HG03135 (cell line): ENCODE data around the gene ERO1B.
"Not testable (repeated sequence)": the region's sequence is repeated elsewhere in the genome, so short reads cannot be mapped to it uniquely, and the experiment has no call there.

ENCODE experiments used
- ATAC-seq: cut with Tn5 transposase; IDR thresholded peaks from one replicate; pipeline ENCODE4 v1.9.1; 2021; ENCODE audit warnings: mild to moderate bottlenecking, moderate library complexity; ENCODE audit not compliant: unreplicated experiment

ERO1B gene

DNA sequence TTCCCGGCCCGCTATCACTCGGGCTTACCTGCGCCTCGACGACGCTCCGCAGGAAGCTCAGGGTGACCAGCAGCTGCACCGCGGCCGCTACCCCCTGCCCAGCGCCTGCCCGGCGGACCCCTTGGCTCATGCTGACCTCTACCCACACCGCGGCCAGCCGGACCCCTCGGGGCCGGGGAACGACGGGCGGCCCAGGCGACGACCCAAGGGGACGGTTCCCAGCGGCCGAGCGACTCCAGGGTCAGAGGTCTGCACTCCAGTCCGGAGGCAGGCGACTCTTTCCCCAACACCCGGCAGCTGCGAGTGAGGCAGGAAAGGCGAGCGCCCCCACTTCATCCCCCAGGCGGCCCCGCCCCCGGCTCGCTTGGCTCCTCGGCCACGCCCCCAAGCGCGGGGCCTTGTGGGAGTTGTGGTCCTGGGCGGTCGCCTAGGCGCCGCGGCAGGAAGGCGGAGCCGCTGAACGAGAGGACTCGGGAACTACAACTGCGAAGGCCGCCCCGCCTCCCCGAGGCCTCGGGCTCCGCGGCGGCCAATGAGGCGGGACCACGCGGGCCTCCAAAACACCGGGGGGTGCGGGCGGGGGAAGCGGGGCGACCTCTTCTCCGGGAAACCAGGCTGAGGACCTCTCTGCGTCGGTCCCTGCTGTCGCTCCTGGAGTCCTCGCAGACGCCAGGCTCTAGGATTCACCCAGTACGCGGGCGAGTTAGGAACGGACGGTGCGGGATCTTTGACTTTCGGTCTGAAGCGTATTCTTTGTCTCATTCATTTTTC is at the start of gene ERO1B:
ERO1B (minus strand) TSS at position 305 of the 771 bp plus-strand sequence; CDS start at position 130, 175 bp downstream.
- ATAC-seq: peak; percentile 87

- ATAC-seq: not testable (repeated sequence)
Observed at GRCh38 chr1:236331412-236331811, 49.7 kb upstream of the ERO1B start.

DNA sequence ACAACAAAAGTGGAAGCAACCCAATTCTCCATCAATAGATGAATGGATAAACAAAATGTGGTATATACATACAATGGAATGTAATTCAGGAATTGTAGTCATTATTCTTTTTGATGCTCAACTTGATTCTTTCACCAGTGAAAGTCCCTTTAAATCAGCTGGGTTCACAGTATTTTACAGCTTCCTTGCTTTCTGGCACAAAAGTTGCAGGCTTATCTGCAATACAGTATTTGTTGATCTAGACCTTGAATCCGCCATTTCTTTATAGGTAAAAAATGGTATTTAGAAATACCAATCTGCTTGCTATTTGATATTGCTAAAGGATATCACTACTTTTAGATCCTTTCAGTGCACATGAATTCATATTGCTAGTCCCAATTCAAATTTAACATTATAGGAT is 44.7 kb upstream of the ERO1B start:
- no peak for ATAC-seq

DNA sequence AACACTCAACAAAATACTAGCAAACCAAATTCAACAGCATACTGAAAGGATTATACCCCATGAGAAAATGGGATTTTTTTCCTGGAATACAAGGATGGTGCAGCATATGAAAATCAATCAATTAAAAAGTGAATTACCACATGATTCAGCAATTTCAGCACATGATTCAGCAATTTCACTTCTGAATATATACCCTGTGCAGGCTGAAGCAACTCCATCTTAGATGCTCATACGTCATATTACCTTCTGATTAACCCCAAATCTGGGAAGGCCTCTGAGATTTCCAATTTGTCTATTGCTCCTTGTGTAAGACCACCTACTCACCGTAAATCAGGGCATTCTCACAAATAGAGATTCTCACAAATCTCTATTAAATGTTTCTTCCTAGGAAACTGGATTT is 43.8 kb upstream of the ERO1B start:
- no peak for ATAC-seq

GRCh38 chr1:236323819-236324411 is 42.2 kb upstream of the ERO1B start:
- ATAC-seq: no peak

- ATAC-seq: no peak
Observed at GRCh38 chr1:236322566-236323409, 41.0 kb upstream of the ERO1B start.

- ATAC-seq: no peak
Observed at GRCh38 chr1:236321101-236321500, 39.3 kb upstream of the ERO1B start.

DNA sequence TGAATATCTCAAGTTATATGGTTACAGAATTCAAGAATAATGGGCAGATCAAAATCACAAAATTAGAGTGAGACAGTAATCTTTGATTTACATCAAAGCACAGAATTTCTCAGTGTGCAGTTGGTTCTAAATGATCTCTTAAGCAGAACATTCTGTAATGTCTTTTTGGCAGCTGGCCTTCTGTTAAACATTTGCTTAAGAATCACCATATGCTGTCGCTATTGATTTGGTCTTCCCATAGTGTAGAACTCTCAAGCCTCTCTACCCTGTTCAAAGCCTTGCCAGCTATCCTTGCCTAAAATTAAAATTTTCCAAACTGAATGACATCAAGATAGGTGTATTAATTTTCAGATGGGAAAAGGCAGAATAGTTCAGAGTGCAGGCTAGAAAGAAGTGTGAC is 38.9 kb upstream of the ERO1B start:
- ATAC-seq: no peak

DNA sequence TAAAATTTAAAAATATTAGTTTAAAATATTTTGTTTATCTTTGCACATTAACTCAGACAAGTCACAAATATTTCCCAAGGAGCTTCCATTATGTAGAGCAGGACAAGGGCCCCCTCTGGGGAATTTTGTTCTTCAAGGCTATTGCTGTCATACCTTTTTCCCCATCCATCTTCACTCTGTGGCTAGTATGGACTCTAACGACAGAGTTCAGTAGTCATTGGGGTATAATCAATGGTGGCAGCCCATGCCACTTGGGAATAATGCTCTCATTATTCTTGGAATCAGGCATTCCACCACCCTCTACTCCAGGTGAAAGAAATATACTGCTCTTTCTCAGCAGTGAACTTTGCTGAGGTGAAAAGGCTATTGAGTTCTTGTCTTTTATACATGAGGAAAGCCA is 38.5 kb upstream of the ERO1B start:
- no peak for ATAC-seq

GRCh38 chr1:236316437-236316836 is 34.7 kb upstream of the ERO1B start:
- no peak for ATAC-seq

DNA sequence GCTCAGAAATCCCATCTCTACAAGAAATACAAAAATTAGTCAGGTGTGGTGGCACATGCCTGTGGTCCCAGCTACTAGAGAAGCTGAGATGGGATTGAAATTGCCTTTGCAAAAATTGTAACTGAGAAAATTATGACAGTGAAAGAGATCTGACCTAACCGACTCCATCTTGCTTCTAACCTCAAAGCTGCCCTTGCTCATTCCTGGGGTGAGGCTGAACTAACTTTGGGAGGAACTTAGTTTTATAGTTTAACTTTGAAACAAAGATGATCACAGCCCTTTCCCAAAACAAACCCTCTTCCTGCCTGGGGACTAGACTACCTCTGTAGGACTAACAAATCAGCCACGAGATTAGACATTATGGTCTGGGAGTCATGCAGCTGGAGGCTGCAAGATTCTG is 33.8 kb upstream of the ERO1B start:
- ATAC-seq: no peak

DNA sequence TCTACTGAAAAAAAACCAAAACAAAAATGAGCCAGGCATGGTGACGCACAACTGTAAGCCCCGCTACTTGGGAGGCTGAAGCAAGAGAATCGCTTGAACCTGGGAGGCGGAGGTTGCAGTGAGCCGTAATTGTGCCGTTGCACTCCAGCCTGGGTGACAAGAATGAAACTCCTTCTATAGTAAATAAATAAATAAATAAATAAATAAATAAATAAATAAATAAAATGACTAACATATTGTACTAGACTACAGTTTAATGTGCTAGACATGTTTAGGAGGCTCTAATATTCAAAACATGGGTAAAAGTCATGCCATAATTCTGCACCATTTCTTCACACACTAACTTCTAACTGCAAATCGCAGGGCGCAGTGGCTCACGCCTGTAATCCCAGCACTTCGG is 33.3 kb upstream of the ERO1B start:
- no peak for ATAC-seq

DNA sequence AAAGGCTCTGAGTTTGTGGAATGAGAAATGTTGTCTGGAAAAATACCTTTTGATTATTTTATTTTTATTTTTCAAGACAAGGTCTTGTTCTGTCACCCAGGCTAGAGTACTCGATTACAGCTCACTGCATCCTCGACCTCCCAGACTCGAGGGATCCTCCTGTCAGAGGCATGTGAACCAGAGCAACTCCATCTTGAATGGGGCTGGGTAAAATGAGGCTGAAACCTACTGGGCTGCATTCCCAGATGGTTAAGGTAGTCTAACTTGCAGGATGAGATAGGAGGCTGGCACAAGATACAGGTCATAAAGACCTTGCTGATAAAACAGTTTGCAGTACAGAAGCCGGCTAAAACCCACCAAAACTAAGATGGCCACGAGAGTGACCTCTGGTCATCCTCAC is 32.3 kb upstream of the ERO1B start:
- not testable (repeated sequence) for ATAC-seq

DNA sequence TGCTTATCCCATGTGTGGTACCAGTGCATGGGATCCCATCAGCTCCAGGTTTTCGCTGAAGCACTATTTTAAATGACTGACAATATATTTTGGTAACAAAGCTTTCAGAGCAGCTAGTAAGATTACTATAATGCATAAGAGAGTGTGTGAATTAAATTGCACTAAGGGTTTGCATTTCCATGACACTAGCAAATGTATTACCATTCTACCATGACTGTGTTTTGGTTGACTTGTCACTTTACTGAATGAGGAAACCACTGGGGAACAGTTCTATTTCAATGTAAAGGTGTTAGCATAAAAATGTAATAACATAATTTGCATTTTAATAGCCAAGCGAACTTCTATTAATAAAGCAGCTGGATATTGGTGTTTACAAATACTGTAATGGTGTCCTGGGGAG is 31.7 kb upstream of the ERO1B start:
- ATAC-seq: no peak

DNA sequence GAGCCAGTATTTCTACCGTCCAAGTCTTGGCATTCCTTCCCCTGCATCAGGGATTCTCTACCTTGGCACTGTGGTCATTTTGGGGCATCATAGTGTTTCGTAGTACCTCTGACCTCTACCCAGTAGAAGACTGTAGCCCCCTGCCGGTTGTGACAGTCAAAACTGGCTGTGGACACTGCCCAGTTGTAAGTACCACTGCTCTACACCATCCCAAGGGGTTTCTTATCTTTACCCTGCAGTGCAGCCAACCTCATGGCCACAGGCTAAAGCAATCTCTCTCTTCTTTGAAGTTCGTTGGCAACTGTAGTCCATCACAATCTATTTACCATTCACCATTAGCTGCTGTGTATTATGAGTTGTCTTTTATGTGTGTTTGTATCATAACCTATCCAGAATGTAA is 29.3 kb upstream of the ERO1B start:
- no peak for ATAC-seq

DNA sequence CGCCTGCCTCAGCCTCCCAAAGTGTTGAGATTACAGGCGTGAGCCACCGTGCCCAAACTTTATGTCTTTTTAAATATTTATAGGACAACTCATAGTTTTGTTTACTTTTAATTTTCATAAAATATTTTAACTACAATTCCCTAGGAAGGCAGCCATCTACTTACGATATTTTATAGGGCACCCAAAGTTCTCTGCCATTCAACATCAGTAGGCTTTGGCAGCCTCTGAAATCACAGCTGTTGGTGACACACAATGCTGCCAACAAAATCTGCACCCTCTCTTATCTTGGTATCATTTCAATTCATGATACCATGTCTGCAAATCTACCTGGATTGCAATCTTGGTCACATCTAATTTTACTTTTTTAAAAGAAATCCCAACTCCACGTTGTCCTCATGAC is 27.1 kb upstream of the ERO1B start:
- ATAC-seq: no peak

- no peak for ATAC-seq
Observed at GRCh38 chr1:236307435-236307834, 25.7 kb upstream of the ERO1B start.

DNA sequence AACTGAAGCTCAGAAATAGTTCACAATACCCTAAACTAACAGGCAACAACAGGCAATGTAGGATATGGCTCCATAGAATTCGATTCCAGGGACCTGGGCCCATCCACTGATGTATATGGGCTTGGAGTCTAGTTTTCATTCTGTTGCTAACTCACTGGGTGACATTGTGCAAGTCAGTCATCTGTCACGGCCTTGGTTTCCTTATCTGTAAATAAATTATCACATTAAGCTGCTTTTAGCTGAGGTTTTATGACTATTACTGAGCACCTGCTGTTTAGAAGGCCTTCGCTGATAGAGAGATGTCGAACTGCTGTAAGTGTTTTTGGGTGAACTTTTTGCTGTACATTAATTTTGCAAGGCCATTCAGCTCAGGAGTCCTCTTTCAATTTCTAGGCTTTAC is 22.9 kb upstream of the ERO1B start:
- no peak for ATAC-seq

- ATAC-seq: no peak
Observed at GRCh38 chr1:236303675-236304074, 21.9 kb upstream of the ERO1B start.

GRCh38 chr1:236302941-236303340 is 21.2 kb upstream of the ERO1B start:
- no peak for ATAC-seq

- ATAC-seq: no peak
Observed at GRCh38 chr1:236301958-236302335, 20.2 kb upstream of the ERO1B start.
